ENCODE results near the gene EPB41L3.

Gene EPB41L3

DNA sequence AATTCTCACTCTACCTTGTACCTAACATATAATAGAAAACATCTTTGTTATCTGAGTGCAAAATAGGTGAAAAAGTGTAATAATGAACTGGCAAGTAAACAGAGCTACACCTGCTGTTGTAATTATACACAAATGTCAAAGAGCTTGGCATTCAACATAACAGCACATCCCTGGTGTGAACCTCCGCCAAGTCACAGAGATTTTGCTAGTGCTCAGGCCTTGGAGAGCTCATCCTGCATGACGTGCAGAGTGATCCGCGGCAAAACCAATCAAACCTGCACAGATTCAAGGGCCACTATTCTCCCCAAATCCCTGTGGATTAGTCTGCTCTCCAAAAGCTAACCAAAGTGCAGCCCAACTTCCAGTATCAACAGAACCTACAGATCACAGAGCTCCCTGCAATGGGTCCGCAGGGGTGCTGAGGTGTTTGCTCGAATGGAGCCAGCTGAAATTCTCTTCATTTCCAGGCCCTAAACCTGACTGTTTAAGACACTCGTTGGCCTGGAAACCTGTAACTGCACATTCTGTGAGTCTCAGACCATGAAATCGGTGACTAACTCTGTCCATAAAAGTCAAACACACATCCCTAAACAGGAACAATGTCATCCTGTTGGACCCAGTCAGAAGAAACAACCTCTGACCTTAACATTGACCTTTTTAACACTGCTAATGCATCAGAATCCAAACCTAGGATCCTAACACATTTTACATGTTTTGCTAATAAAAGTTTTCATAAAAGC lies 111.8 kb downstream of the EPB41L3 start:
- TF ChIP-seq, protein P1, sequence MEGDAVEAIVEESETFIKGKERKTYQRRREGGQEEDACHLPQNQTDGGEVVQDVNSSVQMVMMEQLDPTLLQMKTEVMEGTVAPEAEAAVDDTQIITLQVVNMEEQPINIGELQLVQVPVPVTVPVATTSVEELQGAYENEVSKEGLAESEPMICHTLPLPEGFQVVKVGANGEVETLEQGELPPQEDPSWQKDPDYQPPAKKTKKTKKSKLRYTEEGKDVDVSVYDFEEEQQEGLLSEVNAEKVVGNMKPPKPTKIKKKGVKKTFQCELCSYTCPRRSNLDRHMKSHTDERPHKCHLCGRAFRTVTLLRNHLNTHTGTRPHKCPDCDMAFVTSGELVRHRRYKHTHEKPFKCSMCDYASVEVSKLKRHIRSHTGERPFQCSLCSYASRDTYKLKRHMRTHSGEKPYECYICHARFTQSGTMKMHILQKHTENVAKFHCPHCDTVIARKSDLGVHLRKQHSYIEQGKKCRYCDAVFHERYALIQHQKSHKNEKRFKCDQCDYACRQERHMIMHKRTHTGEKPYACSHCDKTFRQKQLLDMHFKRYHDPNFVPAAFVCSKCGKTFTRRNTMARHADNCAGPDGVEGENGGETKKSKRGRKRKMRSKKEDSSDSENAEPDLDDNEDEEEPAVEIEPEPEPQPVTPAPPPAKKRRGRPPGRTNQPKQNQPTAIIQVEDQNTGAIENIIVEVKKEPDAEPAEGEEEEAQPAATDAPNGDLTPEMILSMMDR (IDR thresholded peaks at IDR 0.05; ENCODE audit: insufficient read depth, low read depth, low read length, missing control alignments): no peak
- H3K4me3 ChIP-seq (ENCODE audit: low read depth, low read length): no peak overlapping the region
- DNase-seq (ENCODE audit: low read depth): no peak

DNA sequence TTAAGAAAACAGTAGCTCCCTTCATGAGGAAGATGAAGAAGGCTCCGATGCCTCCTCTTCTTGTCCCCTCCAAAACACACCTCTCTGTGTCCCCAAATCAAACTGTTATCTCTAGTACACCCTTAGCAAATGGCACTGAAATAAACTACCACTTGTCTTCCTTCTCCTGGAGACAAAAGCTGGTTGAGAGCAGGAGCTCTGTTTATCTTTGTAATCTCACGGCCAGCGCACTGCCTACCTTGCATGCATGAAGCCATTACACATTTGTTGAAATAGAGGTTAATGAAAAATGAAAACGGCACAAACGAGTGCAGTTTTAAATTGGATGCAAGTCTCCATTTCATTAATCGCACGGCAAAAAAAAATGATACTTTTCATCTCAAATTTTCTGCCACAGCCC lies 113.7 kb downstream of the EPB41L3 start:
- no peak overlapping the region for H3K4me3 ChIP-seq (ENCODE audit: low read depth, low read length)
- DNase-seq (ENCODE audit: low read depth): no peak
- TF ChIP-seq, protein P1 (IDR thresholded peaks at IDR 0.05; ENCODE audit: insufficient read depth, low read depth, low read length, missing control alignments): no peak

GRCh38 chr18:5429681-5430080 lies 114.1 kb downstream of the EPB41L3 start:
- DNase-seq (ENCODE audit: low read depth): no peak
- no peak overlapping the region for H3K4me3 ChIP-seq (ENCODE audit: low read depth, low read length)
- TF ChIP-seq, protein P1 (IDR thresholded peaks at IDR 0.05; ENCODE audit: insufficient read depth, low read depth, low read length, missing control alignments): no peak

DNA sequence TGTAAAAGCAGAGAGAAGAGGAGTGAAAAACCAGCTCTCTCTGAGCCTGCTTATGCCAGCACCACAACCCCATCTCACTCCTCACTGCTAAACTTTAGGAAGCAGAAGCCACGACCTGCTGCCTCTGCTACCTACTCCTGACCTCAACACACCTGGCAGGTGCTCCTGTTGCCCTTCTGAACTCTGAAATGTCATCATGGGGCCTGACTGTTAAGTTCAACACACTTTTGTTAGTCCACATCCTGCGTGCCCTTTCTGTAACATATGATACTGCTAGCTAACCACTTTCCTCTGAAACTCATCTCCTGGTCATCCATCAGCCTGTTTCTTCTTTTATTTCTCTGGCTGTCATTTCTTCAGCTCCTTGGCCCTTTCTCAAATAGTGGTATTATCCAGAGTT lies 118.1 kb downstream of the EPB41L3 start:
- TF ChIP-seq, protein P1 (IDR thresholded peaks at IDR 0.05; ENCODE audit: insufficient read depth, low read depth, low read length, missing control alignments): no peak
- DNase-seq (ENCODE audit: low read depth): no peak
- no peak overlapping the region for H3K4me3 ChIP-seq (ENCODE audit: low read depth, low read length)

GRCh38 chr18:5424903-5425664 lies 118.7 kb downstream of the EPB41L3 start:
- no peak overlapping the region for H3K4me3 ChIP-seq (ENCODE audit: low read depth, low read length)
- DNase-seq (ENCODE audit: low read depth): peak; percentile 32
- TF ChIP-seq, protein P1 (IDR thresholded peaks at IDR 0.05; ENCODE audit: insufficient read depth, low read depth, low read length, missing control alignments): peak; percentile 51

DNA sequence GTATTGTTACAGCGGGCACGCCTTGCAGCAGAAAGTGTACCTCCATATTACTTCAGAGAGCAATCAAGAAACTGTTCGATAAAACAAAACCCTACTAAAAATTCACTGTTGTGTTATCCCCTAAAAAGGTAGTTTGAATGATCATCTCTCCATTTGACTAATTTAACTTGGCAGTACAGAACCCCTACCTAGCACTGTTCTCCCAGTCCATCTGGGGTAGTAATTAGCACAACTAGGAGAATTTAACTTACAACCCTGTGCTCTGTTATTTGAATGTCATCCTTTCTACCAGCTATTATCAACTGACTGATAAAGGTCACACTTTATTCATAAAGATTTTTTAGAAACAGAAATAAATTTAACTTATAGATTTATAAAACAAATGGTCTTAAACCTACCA lies 121.2 kb downstream of the EPB41L3 start:
- DNase-seq (ENCODE audit: low read depth): no peak
- no peak overlapping the region for H3K4me3 ChIP-seq (ENCODE audit: low read depth, low read length)
- TF ChIP-seq, protein P1 (IDR thresholded peaks at IDR 0.05; ENCODE audit: insufficient read depth, low read depth, low read length, missing control alignments): no peak

All from GM12865 (cell line).